WERI-Rb-1 (cell line): Measurements from ENCODE around the gene PPP3CA.
A peak's percentile ranks its signal among the peaks of the same experiment; 100 is the strongest.

Source experiments
- DNase-seq: peaks from one replicate; pipeline ENCODE4 v3.0.0-alpha.2; 2020
- H3K27ac ChIP-seq: fragments of 250-450 bp; sonication (Bioruptor Pico); 2 replicates; pipeline ENCODE4 v1.5.1; 2020; ENCODE audit warnings: mild to moderate bottlenecking, moderate library complexity
- H3K27me3 ChIP-seq: fragments of 250-450 bp; sonication (Bioruptor Pico); 2 replicates; pipeline ENCODE4 v1.5.1; 2021; ENCODE audit warnings: mild to moderate bottlenecking, low read depth, moderate library complexity; ENCODE audit not compliant: insufficient read depth, severe bottlenecking
- H3K36me3 ChIP-seq: fragments of 250-450 bp; sonication (Bioruptor Pico); 2 replicates; pipeline ENCODE4 v1.5.1; 2020; ENCODE audit warnings: mild to moderate bottlenecking, moderate library complexity
- H3K4me3 ChIP-seq: 2 replicates; pipeline ENCODE4 v1.5.1; 2011; ENCODE audit warnings: low read depth, mild to moderate bottlenecking, control low read depth, low read length
- H3K9me3 ChIP-seq: fragments of 250-450 bp; sonication (Bioruptor Pico); 2 replicates; pipeline ENCODE4 v1.5.1; 2021; ENCODE audit warnings: mild to moderate bottlenecking, moderate library complexity; ENCODE audit not compliant: severe bottlenecking
- TF ChIP-seq, protein P1 (sequence below): IDR thresholded peaks from 2 replicates; pipeline ENCODE4 v1.5.1; 2011; ENCODE audit warnings: low read depth, mild to moderate bottlenecking, control low read depth, inconsistent platforms, low read length

Gene PPP3CA

DNA sequence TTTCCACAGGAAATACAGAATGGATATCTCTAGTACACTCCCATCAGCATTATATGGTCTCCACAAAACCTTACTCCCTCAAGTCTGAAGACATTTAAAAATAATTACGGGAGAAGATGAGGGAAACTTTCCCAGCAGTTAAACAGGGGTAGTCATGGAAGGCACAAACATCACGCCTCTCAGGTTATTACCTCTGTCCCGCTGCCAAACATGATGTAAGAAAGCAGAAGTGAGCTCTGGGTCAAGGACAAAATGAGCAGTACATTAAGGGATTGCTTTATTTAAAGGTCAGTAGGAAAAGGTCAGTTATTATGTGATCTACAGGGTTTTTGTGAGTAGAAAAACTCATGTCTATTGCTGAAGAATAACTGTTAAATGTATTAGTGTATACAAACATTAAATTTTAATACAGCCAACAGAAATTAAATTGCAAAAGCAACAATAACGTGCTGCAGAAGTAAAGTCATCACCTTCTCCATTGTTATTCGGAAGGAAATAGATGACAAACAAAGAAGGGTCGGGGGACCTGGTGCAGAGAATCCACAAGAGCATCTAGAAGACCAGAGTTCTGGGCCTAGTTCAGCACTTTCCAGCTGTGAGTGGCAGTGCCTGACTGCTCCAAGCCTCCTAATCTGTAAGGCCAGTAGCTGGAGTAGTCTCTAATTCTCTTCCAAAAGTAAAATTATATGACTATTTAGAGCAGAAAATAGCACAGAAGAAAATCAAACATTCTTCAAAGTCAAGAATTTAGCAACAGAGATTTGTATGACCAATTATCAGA lies 171.2 kb downstream of the PPP3CA start:
- H3K27ac ChIP-seq, result no peak overlapping the region

DNA sequence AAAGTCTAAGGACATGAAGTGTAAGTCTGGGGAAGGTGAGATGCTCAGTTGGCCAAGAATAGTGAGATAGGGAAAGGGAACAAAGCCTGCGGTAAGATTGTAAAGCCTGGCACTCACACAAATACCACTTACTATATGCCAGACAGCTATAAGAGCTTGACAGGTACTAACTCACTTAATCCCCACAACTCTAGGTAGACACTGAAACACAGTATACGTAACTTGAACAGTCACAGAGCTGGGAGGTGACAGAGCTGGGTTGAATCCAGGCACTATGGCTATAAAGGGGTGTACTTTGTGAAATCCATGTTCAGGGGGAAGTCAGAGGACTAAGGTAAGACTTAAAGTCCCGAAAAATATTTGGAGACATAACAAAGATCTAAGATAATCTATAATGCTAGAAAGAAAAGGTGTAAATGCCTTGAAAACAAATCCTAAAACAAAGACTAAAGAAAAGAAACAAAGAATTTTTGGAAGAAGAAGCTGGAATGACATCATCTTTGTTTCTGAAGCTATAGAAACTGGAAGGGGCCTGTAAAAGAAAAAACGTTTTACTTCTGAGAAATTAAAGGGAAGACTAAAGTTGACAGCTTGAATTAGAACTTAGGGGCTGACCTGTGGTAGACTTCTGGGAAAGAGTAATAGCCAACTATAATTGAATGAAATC lies 172.5 kb downstream of the PPP3CA start:
- no peak overlapping the region for H3K27ac ChIP-seq
- no peak overlapping the region for H3K4me3 ChIP-seq
- H3K36me3 ChIP-seq, result no peaks in the 10 kb centered on the region
- no peaks in the 10 kb centered on the region for H3K27me3 ChIP-seq
- no peaks in the 10 kb centered on the region for H3K9me3 ChIP-seq
- no peak for DNase-seq
- TF ChIP-seq, protein P1, sequence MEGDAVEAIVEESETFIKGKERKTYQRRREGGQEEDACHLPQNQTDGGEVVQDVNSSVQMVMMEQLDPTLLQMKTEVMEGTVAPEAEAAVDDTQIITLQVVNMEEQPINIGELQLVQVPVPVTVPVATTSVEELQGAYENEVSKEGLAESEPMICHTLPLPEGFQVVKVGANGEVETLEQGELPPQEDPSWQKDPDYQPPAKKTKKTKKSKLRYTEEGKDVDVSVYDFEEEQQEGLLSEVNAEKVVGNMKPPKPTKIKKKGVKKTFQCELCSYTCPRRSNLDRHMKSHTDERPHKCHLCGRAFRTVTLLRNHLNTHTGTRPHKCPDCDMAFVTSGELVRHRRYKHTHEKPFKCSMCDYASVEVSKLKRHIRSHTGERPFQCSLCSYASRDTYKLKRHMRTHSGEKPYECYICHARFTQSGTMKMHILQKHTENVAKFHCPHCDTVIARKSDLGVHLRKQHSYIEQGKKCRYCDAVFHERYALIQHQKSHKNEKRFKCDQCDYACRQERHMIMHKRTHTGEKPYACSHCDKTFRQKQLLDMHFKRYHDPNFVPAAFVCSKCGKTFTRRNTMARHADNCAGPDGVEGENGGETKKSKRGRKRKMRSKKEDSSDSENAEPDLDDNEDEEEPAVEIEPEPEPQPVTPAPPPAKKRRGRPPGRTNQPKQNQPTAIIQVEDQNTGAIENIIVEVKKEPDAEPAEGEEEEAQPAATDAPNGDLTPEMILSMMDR, result no peak

More for the DNA sequence above, 171.2 kb downstream of the PPP3CA start:
- no peak overlapping the region for H3K4me3 ChIP-seq
- no peaks in the 10 kb centered on the region for H3K27me3 ChIP-seq
- TF ChIP-seq, protein P1, result no peak
- no peaks in the 10 kb centered on the region for H3K9me3 ChIP-seq
- H3K36me3 ChIP-seq, result no peaks in the 10 kb centered on the region
- no peak for DNase-seq

DNA sequence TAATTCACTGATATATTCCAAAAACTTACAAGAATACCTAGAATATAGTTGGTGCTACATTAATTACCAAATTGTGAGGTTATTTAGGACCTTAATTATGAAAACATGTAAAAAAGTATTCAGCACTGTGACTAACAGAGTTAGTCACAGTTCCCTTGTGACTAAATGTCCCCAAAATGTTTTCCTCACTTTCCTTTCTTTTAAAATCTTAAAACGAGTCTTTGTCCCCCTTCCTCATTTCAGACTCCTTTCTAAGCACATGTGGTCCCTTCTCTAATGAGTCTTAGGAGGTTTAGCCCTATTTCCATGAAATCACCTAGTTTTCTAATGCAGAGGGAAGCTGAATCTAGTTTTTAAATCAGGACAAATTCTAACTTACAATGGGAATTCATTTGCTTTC lies 175.0 kb downstream of the PPP3CA start:
- Histone ChIP-seq H3K27ac (no peak overlapping the region), H3K36me3 (no peaks in the 10 kb centered on the region), H3K4me3 (no peak overlapping the region), H3K27me3 (no peaks in the 10 kb centered on the region), H3K9me3 (no peaks in the 10 kb centered on the region)
- TF ChIP-seq, protein P1, result no peak
- DNase-seq, result no peak

DNA sequence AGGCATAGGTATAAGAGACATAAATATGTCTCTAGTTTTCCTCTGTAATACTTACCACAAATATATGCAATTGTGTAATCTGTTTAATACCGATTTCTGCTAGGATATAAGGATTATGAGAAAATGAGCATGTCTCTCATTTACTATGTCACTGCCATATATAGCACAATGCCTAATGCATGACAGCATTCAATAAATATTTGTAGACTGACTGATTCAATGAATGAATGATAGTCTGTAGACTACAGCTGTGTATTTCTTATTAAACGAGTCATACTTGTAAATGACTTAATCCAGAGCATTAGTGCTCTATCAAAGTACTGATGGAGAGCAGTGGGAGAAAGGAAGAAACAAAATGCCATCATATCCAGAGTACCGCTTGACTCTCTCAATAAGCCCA lies 175.6 kb downstream of the PPP3CA start:
- no peaks in the 10 kb centered on the region for H3K9me3 ChIP-seq
- H3K36me3 ChIP-seq, result no peaks in the 10 kb centered on the region
- TF ChIP-seq, protein P1, result no peak
- no peak overlapping the region for H3K4me3 ChIP-seq
- no peaks in the 10 kb centered on the region for H3K27me3 ChIP-seq
- H3K27ac ChIP-seq, result no peak overlapping the region
- DNase-seq, result no peak

DNA sequence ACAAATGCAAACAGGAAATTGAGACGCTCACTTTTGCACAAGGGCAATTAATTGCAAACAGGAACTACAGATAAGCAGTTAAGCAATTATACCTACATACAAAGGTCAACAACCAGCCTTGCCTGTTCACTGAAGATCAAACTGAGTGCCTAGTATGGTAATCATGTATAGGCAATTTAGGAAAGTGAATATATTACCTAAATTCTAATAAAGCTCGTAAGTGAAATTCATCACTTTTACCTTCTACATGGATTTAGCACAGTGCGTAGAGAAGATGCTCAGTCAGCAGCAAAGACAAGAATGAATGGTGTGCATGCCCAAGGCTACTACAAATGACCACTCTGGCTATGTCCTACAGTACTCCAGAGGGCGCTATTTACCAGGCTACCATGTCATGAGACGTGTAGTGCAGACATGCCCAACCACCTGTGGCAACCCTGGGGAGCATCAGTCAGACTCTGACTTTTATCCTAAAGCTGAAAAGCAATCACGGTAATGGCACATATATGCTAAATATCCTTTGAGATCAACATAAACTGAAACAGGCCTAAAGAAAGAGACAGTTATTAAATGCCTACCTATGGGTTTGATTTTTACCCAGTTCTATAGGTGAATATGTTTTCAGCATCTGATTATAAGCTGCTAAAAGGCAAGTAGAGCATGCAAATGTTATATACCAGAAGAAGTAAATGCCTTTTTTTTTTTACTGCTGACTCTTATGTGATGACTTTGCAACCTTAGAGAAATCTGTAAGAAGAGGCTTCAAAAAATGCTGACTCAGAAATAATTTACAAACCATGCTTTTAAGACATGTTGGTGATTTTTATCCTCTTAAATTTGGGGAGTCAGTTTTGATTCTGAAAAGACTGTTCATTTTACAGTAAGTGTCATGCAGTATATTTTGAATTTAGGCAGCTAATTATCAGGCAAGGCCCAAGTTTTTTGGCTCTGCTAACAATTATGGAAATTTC lies 178.0 kb downstream of the PPP3CA start:
- no peaks in the 10 kb centered on the region for H3K9me3 ChIP-seq
- TF ChIP-seq, protein P1, result peak; percentile 92
- no peak overlapping the region for H3K27ac ChIP-seq
- H3K36me3 ChIP-seq, result no peaks in the 10 kb centered on the region
- H3K4me3 ChIP-seq, result no peak overlapping the region
- DNase-seq, result peak; percentile 88
- H3K27me3 ChIP-seq, result no peaks in the 10 kb centered on the region
